Endothelial cell of hepatic sinusoid (primary cell): ENCODE measurements around the gene CLMN.

Experiments used
- in situ Hi-C: cut with HindIII; loops from 2 replicates; pipeline ENCODE4 v1.10.0; 2017; ENCODE audit warnings: low sequenced_read_pairs

Gene CLMN

DNA sequence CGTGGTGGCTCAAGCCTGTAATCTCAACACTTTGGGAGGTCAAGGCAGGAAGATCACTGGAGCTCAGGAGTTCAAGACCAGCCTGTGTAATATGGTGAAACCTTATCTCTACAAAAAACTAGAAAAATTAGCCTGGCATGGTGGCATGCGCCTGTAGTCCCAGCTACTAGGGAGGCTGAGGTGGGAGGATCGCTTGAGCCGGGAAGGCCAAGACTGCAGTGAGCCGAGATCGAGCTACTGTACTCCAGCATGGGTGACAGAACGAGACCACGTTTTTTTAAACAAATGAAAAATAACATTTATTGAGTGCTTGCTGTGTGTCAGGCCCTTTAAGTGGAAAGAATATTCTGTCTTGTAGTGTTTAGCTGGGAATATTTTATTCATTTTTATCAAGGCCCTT is 26.6 kb upstream of the CLMN start:
- in situ Hi-C loops: no loop called here

DNA sequence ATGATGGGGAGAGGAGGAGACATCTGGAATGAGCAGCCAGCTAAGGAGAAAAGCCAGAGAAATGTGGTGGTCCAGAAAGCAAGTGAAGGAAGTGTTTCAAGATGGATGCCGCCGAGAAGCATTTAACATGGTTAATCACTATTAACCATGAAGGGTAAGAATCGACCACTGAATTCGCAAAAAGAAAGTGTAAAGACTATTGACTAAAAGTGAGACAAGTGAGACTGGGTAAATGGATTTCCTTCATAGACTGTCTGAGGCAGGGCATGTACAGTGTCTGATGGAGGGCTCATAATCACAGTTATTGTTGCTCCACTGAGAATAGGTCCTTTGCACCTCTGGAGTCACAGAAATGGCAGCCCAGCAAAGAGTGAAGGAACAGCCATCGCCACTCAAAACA is 25.3 kb upstream of the CLMN start:
- in situ Hi-C loops: no loop called here

DNA sequence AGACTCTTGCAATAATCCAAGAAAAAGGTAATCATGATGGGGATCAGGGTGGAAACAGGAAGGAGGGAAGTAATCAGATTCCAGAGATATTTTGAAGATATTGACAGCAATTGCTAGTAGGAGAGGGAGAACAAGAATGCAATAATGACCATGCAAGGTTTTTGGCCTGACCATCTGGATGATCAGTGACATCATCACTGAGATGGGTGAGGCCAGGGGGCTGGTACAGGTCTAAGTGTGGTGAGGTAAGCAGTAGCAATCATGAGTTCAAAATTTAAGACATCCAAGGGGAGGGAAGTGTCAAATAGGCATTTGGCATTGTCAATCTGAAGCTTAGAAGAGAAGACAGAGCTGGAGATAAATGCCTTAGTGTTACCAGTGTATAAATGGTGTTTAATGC is 24.8 kb upstream of the CLMN start:
- in situ Hi-C loops: loop anchor here (5.0 kb wide), 1 partner anchor 43 kb away; no protein-coding TSS in a partner anchor

DNA sequence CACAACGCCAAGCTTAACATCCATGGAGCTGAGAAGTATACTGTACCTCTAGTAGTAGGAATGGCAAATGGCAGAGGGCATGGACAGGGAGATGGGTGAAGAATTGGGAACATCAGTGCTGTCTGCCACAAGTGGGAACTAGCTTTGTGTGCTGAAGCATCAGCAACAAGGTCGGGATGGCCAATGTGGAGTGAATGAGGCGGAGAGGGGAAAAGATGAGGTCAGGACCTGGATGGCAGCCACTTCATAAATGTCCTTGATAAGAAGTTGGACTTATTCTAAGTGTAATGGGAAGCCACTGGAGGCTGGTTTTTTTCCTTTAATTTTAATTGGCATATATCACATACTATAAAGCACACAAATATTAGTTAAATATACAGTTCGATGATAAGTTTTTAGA is 21.9 kb upstream of the CLMN start:
- in situ Hi-C loops: loop anchor here (5.0 kb wide), 1 partner anchor 46 kb away; no protein-coding TSS in a partner anchor

DNA sequence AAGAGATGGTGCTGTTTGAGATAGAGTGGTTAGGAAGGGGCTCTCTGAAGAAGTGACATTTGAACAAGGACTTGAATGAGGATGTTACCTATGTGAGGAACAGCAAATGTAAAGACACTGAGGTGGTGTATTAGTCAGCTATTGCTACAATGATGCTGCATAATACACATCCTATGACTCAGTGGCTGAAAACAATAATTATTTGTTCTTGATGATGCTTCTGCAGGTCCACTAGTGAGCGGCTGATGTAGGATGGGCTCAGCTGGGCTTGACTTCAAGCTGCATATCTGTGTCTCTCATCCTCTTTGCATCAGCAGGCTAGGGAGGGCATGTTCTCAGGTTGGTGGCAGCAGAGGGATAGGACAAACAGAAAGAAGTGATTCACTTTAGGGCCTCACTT is 21.4 kb upstream of the CLMN start:
- in situ Hi-C loops: loop anchor here (5.0 kb wide), 1 partner anchor 46 kb away; no protein-coding TSS in a partner anchor

DNA sequence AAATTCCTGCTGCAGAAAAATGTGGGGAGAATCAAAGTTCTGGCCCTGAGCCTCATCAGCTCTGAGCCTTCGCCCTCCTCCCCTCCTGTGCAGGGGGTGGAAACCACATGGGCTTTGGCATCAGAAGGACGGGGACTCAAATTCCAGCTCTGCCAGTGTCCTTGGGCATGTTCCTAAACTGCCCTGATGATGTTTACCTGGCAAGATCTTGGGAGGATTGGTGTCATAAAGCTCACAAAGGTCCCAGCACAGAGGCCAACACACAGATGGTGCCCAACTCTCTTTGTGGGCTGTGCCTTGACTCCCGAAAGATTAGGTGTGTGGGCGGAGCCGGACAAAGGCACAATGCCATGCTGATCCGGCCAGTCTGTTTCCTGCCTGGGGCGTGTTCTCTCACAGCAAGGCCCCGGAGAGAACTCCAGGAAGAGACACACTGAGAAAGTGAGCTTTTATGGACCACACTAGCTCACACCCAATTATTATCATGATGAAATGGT is 20.5 kb upstream of the CLMN start:
- in situ Hi-C loops: loop anchor here (5.0 kb wide), 1 partner anchor 47 kb away; no protein-coding TSS in a partner anchor

DNA sequence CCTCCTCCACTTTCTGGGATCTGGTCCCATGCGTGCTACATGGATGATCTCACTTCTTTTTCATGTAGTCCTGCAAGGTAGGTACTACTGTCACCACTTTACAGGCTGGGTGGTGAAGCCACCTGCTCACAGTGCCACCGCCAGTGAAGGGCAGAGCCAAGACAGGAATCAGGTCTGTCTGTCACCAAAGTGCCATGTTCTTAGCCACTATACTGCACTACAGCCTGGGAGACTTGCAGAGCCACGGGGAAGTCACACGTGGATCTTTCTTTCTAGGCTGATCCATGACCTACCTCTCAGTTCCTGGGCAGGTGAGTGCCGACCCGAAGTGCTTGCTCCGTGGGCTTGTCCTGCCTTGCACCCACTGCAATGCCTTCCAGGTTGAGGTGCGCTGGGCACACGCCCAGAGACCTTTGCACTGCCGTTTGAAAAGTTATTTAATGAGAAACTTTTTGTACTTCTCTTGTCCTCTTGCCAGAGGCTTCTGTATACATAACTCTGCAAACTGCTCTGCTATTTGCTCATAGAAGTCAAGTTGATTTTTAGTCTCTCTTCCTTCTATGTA is 19.7 kb upstream of the CLMN start:
- in situ Hi-C loops: no loop called here

DNA sequence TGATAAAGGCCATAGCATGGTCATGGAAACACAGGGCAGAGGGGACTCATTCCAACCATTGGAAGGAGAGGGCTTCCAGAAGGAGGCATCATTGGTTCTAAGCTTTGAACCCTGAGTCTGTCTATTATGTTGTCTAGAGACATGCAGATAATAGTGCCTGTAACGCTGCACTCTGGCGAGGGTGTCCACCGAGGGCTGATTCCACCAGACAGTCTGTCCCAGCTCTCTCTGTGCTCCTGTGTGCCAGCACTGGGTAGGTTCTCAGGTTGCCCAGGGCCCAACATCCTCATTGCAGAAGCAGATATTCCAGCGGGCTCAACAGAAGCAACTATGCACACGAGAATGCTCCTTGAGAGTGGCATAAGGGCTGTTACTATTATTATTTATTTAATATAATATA is 18.7 kb upstream of the CLMN start:
- in situ Hi-C loops: no loop called here

DNA sequence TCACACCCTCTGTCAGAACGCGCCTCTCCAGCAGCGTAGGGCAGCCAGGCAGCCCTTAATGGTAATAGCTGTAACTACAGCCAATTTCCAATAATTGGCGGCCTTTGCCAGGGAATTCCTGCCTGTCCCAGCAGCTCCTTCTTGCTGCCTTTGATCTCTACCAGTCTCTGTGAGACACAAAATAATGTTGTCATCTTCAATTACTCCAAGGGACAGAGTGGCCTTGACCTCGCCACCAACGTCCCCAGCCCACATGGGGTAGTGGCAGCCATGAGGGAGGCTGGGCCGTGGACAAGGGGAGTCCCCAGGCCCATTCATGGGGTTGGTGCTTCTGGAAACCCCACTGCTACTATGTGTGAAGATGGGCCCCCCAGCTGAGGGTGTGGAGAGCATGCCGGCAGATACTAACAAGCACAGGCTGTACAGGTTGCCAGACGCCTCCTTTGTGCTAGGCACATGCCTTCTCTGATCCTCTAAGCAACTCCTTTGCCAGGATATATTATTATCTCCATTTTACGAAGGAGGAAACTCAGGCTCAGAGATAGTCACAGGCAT is 17.4 kb upstream of the CLMN start:
- in situ Hi-C loops: no loop called here

DNA sequence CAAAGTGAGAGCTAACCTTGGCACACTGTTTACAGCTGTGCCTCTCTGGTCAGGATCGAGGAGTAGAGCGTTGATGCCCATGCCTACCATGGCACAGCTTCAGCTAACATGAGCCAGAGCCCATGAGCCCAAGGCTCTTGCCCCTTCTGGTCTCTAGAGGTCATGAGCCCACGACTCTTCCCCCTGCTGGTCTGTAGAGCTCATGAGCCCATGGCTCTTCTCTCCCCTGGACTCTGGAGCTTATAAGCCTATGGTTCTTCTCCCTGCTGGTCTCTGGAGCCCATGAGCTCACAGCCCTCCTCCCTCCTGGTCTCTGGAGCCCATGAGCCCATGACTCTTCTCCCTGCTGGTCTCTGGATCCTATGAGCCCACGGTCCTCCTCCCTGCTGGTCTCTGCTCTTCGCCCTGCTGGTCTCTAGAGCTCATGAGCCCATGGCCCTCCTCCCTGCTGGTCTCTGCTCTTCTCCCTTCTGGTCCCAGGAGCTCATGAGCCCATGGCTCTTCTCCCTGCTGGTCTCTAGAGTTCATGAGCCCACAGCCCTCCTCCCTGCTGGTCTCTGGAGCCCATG is 16.6 kb upstream of the CLMN start:
- in situ Hi-C loops: no loop called here

DNA sequence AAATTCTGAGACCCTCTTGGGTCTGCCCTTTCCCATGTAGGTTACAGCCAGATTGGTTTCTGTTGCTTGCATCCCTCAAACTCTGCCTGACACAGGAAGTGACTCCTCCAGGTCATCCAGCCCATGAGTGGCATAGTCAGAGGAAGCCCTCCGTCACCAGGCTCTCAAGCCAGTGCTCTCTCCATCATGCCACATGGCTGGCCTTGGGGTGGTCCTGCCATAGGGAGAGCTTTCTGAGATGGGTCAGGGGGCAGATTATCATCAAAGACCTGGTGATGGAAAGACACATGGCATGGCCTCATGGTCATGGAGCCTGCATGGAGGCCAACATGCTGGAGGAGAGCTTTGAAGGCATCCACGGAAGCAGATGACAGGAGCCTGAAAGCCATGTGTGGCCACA is 15.4 kb upstream of the CLMN start:
- in situ Hi-C loops: no loop called here

DNA sequence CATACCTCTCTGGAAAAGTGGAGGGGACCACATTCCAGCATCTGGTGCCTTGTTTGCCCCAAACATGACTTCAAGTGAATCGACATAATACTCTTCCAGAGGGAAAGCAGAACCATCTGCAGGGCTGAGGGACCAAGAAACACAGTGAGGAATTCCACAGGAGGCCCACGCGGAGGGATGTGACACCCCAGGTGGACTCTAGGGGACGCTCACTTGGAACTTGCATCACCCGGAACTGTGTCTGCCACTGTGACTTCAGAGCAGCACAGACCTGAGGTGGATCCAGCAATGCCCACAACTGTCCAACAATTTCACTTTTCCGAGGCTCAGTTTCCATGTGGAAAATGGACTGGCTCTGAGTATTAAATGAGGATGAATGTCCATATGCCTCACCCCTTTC is 14.3 kb upstream of the CLMN start:
- in situ Hi-C loops: no loop called here

DNA sequence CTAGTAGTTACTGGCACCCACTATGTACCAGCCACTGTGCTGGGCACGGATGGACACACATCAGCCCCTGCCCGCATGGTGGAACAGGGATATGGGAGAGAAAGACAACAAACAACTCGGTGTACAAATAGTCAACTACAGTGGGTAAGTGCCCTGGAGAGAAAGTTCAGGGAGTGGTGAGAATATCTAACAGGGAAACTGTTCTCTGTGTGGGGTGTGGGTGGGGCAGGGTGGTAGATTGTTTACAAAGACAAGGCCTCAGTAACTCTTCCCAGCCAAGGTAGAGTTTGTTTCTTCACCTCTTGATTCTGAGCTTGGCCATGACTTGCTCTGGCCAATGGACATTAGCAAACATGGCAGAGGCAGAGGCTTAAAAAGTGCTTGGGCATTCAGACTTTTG is 12.9 kb upstream of the CLMN start:
- in situ Hi-C loops: no loop called here

DNA sequence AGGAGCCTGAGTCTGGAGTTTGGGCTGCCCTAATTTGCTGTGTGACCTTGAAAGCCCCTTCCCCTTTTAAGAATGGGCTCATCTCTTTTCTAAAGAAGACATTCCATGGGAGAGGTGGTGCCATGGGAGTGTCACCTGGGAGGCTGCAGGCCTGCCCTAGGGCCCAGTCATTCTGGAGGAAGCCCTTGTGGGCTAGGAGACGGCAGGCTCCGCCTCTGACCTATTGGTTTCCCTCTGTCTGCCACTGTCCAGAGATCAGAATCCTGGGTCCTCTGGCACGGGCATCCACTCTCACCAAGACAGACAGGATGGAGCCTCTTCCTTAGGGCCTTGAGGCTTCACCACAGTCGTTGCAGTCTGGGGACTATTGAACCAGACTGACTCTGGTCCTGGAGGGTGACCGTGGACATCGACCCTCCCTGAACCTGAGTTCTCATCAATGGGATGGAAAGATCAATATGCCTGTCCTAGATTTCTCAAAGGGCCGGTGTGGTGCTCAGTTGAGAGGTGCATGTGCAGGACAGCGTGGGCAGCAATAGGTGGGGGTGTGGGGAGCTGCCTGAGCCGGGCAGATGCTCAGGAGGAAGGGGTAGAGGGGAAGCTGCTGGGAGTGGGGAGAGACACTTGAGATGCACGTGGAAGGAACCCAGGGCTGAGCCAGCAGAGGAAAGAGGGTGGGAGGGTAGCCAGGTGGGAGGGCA is 12.2 kb upstream of the CLMN start:
- in situ Hi-C loops: no loop called here

DNA sequence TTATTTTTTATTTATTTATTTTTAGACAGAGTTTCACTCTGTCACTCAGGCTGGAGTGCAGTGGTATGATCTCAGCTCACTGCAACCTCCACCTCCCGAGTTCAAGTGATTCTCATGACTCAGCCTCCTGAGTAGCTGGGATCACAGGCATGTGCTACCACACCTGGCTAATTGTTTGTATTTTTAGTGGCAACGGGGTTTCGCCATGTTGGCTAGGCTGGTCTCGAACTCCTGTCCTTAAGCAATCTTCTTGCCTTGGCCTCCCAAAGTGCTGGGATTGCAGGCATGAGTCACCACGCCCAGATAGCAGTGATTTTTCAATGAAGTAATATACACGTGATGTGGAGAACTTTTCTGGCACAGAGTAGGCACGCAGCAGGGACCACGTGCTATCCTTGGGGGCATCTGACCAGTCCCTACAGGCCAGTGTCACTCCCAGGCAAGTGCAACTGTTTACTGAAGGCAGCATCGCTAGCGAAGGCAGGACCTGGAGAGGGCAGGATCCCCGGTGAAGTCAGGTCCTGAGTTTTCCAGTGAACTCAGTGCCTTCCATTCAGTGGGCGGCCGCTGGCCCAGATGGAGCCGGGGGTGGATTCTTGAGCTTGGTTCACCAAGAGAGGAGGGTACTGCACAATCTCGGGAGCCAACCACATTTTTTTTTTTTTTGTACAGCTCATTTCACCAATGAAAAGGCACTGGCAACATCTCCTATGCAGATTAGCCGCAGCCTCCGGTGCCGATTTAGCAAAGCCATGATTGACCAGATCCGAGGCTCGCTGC is 11.1 kb upstream of the CLMN start:
- in situ Hi-C loops: no loop called here

DNA sequence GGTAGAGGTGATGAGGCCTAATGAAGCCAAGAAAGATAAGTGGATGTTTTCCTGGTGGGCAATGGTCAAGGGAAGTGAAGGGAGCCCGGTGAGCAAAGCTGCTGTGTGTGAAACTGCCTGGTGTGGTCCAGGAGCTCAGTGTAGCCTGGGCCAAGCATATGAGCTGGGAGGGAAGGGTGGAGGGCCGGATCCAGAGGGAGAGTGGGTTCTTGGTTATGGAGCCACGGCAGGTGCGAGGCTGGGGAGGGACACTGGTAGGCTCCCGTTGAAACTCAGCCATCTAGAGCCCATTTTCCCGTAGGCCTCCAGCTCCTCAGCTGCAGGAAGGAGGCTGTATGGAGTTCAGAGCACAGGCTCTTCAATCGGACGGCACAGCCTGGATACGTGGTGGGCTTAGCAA is 10.2 kb upstream of the CLMN start:
- in situ Hi-C loops: no loop called here

DNA sequence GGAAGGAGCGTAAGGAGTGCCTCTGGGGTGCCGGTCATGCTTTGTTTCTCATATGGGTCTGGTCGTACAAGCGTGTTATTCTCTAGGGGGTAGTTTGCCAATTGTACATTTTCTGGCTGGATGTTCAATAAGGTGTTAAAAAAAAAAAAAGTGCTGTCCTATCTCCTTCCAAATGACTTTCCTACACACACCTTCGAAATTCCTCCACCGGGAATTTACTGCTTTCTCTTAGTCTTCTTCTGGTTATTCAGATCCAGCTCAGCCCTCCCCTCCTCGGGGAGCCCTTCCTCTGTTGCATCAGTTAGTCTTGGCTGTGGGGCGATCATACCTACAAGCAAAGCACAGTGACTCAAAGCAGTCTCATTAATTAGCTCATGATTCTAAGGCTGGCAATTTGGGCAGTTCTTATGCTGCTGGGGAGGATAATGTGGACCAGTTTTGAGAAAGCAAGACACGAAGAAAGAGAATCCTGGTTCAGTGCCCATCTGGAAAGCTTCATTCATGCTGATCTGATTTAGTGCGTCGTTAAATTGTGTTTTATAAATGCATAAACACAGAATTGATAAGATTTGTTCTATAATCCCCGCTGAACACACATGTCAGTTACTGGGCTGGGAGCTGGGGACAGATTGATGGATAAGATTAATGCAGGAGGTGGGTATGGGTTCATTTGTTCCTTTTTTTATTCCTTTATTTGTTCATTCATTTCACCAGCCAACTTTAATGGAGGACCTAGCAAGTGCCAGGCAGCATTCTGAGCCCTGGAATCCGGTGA is 9.2 kb upstream of the CLMN start:
- in situ Hi-C loops: no loop called here

DNA sequence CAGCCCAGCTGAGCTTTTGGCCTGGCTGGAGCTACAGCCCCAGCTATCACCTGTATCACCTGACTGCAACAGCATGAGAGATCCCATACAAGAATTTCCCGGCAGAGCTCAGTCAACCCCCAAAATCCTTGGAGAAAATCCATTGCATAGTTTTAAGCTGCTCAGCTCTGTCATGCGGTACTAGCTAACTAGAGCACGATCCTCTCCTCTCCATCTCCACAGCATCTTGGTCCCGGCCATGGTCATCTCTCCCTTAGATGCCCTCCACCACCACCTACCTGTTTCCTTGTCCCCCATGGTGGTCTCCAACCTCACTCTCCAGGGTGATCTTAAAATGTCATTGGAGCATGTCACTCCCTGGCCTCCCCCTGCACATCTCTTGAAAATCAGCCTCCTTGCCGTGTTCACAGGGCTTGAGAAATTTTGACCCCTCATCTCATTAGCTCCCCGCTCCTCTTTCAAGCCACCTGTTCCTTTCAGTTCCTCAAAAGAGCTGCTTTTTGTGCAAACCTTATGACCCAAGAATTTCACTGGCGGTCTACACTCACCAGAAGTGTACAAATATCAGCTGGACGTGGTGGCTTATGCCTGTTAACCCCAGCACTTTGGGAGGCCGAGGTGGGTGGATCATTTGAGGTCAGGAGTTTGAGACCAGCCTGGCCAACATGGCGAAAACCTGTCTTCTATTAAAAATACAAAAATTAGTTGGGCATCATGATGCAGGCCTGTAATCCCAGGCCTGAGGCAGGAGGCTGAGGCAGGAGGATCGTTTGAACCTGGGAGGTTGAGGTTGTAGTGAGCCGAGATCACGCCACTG is 8.1 kb upstream of the CLMN start:
- in situ Hi-C loops: no loop called here

DNA sequence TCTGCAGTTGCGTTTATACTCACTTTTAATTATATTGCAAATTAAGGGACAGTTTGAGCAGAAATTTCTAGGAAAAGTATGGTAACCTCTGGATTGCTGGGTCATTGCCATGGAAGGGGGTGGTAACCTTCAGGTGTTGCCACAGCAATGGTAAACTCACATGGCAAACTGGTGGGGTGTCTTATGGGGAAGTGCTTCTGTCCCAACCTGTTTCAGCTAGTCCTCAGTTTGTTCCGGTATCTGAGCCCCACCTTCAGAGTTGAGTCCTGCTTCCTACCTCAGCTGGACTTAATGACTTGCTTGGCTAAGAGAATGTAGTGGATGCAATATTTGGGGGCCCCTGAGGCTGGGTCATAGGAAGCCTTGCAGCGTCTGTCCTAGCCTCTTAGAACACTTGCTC is 7.3 kb upstream of the CLMN start:
- in situ Hi-C loops: no loop called here

DNA sequence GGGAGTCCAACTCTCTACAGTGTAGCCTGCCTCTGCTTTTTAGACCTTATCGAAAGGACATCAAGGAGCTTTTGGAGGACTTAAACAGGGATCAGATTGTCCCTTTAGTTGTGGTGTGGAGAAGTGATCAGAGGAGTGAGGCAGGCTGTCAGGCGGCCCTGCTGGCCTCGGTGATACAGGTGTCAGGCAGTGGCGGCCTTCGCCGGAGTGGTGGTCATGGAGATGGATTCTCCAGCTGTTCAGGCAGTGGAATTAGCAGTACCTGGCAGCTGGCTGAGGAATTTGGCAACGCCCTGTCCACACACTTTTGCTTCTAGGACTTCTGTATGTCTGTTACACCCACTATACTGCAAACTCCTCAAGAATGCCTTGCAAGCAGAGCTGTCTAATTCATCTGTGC is 4.2 kb upstream of the CLMN start:
- in situ Hi-C loops: no loop called here
